Erythroblast (primary cell): ENCODE measurements around the gene AGO3.

Experiments used
- GATA1 ChIP-seq: IDR thresholded peaks from 2 replicates; pipeline ENCODE4 v1.6.1; 2011; ENCODE audit warnings: low read depth, mild to moderate bottlenecking, control low read depth, low read length, moderate library complexity
- POLR2A ChIP-seq: IDR thresholded peaks from 2 replicates; pipeline ENCODE4 v1.6.1; 2011; ENCODE audit warnings: mild to moderate bottlenecking, low read length

GRCh38 chr1:35923791-35924221, 7.1 kb upstream of the AGO3 start:
- TF ChIP-seq POLR2A, result no peak
- TF ChIP-seq GATA1, result no peak
